H1 (cell line): ENCODE measurements around the gene CCT5. TPM values are rescaled to one million over a fixed set of nuclear protein-coding genes. Genes with fewer than 3 reads are reported as not detected.

Source experiments
- CTCF ChIA-PET: fragments of 300-600 bp; sonication (Branson Sonifier 250); formaldehyde crosslinking; loops from one replicate; lab custom pipeline; 2021; ENCODE audit not compliant: partially characterized antibody; lab: Charles Lee
- POLR2A ChIA-PET: fragments of 300-600 bp; sonication (Branson Sonifier 250); formaldehyde crosslinking; loops from one replicate; lab custom pipeline; 2021; ENCODE audit warnings: inconsistent platforms; ENCODE audit not compliant: partially characterized antibody; lab: Charles Lee
- DNase-seq, 2 experiments: peaks; one replicate each; pipeline versions ENCODE4 v3.0.0 to v3.0.0-alpha.2; 2010 to 2022; ENCODE audit warnings: low spot score in 2 of 2, low read depth in 1 of 2, mixed read lengths in 1 of 2
- FAIRE-seq: peaks from 2 replicates; lab custom pipeline; 2011; peaks lifted over from hg19 to GRCh38; lab: Jason Lieb, UNC
- H2AFZ ChIP-seq: 2 replicates; pipeline ENCODE4 v1.8.1; 2012; ENCODE audit warnings: low read length, inconsistent platforms
- H2AK5ac ChIP-seq: 2 replicates; pipeline ENCODE4 v1.6.1; 2013; ENCODE audit warnings: low read depth, low read length
- H2BK120ac ChIP-seq: replicated peaks from 2 replicates; pipeline ENCODE3; 2013; ENCODE audit warnings: low read depth, low read length, inconsistent platforms
- H2BK12ac ChIP-seq: 2 replicates; pipeline ENCODE4 v1.6.1; 2013; ENCODE audit warnings: low read depth, low read length
- H2BK15ac ChIP-seq: 2 replicates; pipeline ENCODE4 v1.6.1; 2013; ENCODE audit warnings: low read length
- H2BK20ac ChIP-seq: 2 replicates; pipeline ENCODE4 v1.6.1; 2013; ENCODE audit warnings: low read length
- H2BK5ac ChIP-seq: 2 replicates; pipeline ENCODE4 v1.6.1; 2013; ENCODE audit warnings: low read depth, low read length
- H3K14ac ChIP-seq: 2 replicates; pipeline ENCODE4 v1.6.1; 2013; ENCODE audit warnings: inconsistent platforms; ENCODE audit not compliant: insufficient read length
- H3K18ac ChIP-seq: 2 replicates; pipeline ENCODE4 v1.6.1; 2013; ENCODE audit warnings: low read length; ENCODE audit errors: extremely low read depth
- H3K23ac ChIP-seq: 2 replicates; pipeline ENCODE4 v1.6.1; 2013; ENCODE audit warnings: inconsistent platforms; ENCODE audit not compliant: insufficient read length
- H3K23me2 ChIP-seq: 2 replicates; pipeline ENCODE4 v1.6.1; 2013; ENCODE audit warnings: low read depth, low read length
- H3K27ac ChIP-seq: 2 replicates; pipeline ENCODE4 v1.6.1; 2011; ENCODE audit warnings: low read depth, low read length, inconsistent platforms
- H3K27me3 ChIP-seq, 4 experiments: replicated peaks in 1 of 4; 1 replicate in 1 of 4; 2 replicates in 3 of 4; pipeline versions ENCODE4 v1.6.1 to v1.8.1; 2011 to 2013; ENCODE audit warnings: low read length in 3 of 4, mild to moderate bottlenecking in 3 of 4, inconsistent platforms in 2 of 4, mixed read lengths in 2 of 4, moderate library complexity in 1 of 4; ENCODE audit not compliant: control insufficient read depth in 3 of 4, insufficient read depth in 3 of 4; ENCODE audit errors: extremely low read depth in 1 of 4
- H3K36me3 ChIP-seq, 4 experiments: 2 replicates each; pipeline versions ENCODE4 v1.6.1 to v1.8.1; 2011 to 2013; ENCODE audit warnings: mild to moderate bottlenecking in 4 of 4, low read length in 3 of 4, moderate library complexity in 2 of 4, control low read depth in 1 of 4, inconsistent platforms in 1 of 4; ENCODE audit not compliant: insufficient read depth in 4 of 4, control insufficient read depth in 2 of 4
- H3K4ac ChIP-seq: replicated peaks from 2 replicates; pipeline ENCODE3; 2013; ENCODE audit warnings: low read length, low read depth, mixed read lengths, inconsistent platforms; ENCODE audit not compliant: insufficient read length
- H3K4me1 ChIP-seq, 4 experiments: replicated peaks in 1 of 4; 1 replicate in 1 of 4; 2 replicates in 3 of 4; pipeline versions ENCODE4 v1.6.1 to v1.8.1; 2011 to 2013; ENCODE audit warnings: low read length in 3 of 4, inconsistent platforms in 2 of 4, mixed read lengths in 1 of 4; ENCODE audit not compliant: insufficient read depth in 4 of 4, control insufficient read depth in 3 of 4
- H3K4me2 ChIP-seq, 2 experiments: 2 replicates each; pipeline versions ENCODE4 v1.6.1 to v1.8.1; 2011 to 2013; ENCODE audit warnings: low read depth in 2 of 2, low read length in 2 of 2, control low read depth in 1 of 2, inconsistent platforms in 1 of 2, mild to moderate bottlenecking in 1 of 2; ENCODE audit not compliant: insufficient read depth in 1 of 2
- H3K4me3 ChIP-seq, 4 experiments: fragments of 200-600, 300-600 bp in 1 of 4; sonication (generic), shearing (Covaris generic), sonication (Bioruptor Twin) in 1 of 4; 2 replicates each; pipeline versions ENCODE4 v1.5.1 to v1.8.1; 2011 to 2016; ENCODE audit warnings: low read length in 4 of 4, low read depth in 3 of 4, control low read depth in 2 of 4, inconsistent platforms in 2 of 4, mild to moderate bottlenecking in 2 of 4, mixed read lengths in 1 of 4, moderate library complexity in 1 of 4; ENCODE audit not compliant: insufficient read depth in 2 of 4; ENCODE audit errors: extremely low read depth in 1 of 4
- H3K56ac ChIP-seq: replicated peaks from 2 replicates; pipeline ENCODE3; 2013; ENCODE audit warnings: low read depth, mild to moderate bottlenecking, mixed read lengths, low read length, inconsistent platforms; ENCODE audit not compliant: insufficient read length
- H3K79me1 ChIP-seq: 2 replicates; pipeline ENCODE4 v1.6.1; 2013; ENCODE audit warnings: low read depth, low read length, control low read depth
- H3K79me2 ChIP-seq, 2 experiments: 2 replicates each; pipeline versions ENCODE4 v1.6.1 to v1.8.1; 2012 to 2013; ENCODE audit warnings: low read length in 2 of 2, mild to moderate bottlenecking in 2 of 2, inconsistent platforms in 1 of 2; ENCODE audit not compliant: insufficient read depth in 2 of 2, control insufficient read depth in 1 of 2
- H3K9ac ChIP-seq, 4 experiments: replicated peaks in 1 of 4; 1 replicate in 1 of 4; 2 replicates in 3 of 4; pipeline versions ENCODE4 v1.6.1 to v1.8.1; 2011 to 2013; ENCODE audit warnings: low read depth in 3 of 4, low read length in 3 of 4, control low read depth in 2 of 4, mild to moderate bottlenecking in 2 of 4, moderate library complexity in 2 of 4, inconsistent platforms in 1 of 4; ENCODE audit errors: extremely low read depth in 1 of 4
- H3K9me3 ChIP-seq, 2 experiments: 2 replicates each; pipeline versions ENCODE4 v1.6.1 to v1.8.1; 2012 to 2013; ENCODE audit warnings: mild to moderate bottlenecking in 2 of 2, moderate library complexity in 2 of 2, control low read depth in 1 of 2, inconsistent platforms in 1 of 2, low read depth in 1 of 2, low read length in 1 of 2, mixed read lengths in 1 of 2; ENCODE audit not compliant: insufficient read depth in 2 of 2
- H4K20me1 ChIP-seq, 2 experiments: replicated peaks in 1 of 2; 2 replicates each; pipeline versions ENCODE3 to v1.8.1; 2011 to 2013; ENCODE audit warnings: inconsistent platforms in 2 of 2, low read length in 2 of 2, mild to moderate bottlenecking in 1 of 2; ENCODE audit not compliant: insufficient read depth in 2 of 2, control insufficient read depth in 1 of 2
- H4K5ac ChIP-seq: 2 replicates; pipeline ENCODE4 v1.6.1; 2013; ENCODE audit warnings: low read length, low read depth, mixed read lengths, inconsistent platforms; ENCODE audit not compliant: insufficient read length
- H4K8ac ChIP-seq: 2 replicates; pipeline ENCODE4 v1.8.0; 2013; ENCODE audit warnings: mild to moderate bottlenecking, moderate library complexity, low read length, inconsistent platforms; ENCODE audit not compliant: insufficient read depth; ENCODE audit errors: extremely low read depth
- H4K91ac ChIP-seq: replicated peaks from 2 replicates; pipeline ENCODE3; 2013; ENCODE audit warnings: low read length, mixed read lengths, inconsistent platforms; ENCODE audit not compliant: insufficient read length
- FOSL1 ChIP-seq: IDR thresholded peaks from 2 replicates; pipeline ENCODE4 v1.6.1; 2011; ENCODE audit warnings: mild to moderate bottlenecking, low read depth, low read length, moderate library complexity; ENCODE audit not compliant: insufficient read depth
- SIN3A ChIP-seq, 2 experiments: IDR thresholded peaks in 1 of 2; conservative IDR thresholded peaks in 1 of 2; 2 replicates each; pipeline ENCODE4 v1.6.1; 2011 to 2012; ENCODE audit warnings: low read length in 2 of 2, improper control_type of control experiment in 1 of 2, low read depth in 1 of 2, mild to moderate bottlenecking in 1 of 2
- SP1 ChIP-seq: IDR thresholded peaks from 2 replicates; pipeline ENCODE4 v1.6.1; 2011; ENCODE audit warnings: low read depth, low read length
- TAF1 ChIP-seq: IDR thresholded peaks from 2 replicates; pipeline ENCODE4 v1.6.1; 2011; ENCODE audit warnings: mild to moderate bottlenecking, low read depth, low read length
- TAF7 ChIP-seq: optimal IDR thresholded peaks from 2 replicates; pipeline ENCODE3; 2011; ENCODE audit warnings: low read depth, mild to moderate bottlenecking, inconsistent platforms, low read length, moderate library complexity, borderline replicate concordance
- TEAD4 ChIP-seq: IDR thresholded peaks from 2 replicates; pipeline ENCODE4 v1.6.1; 2012; ENCODE audit warnings: low read depth, low read length, inconsistent platforms, mixed read lengths
- WGBS, 2 experiments: shearing (Covaris generic) in 1 of 2; methylation state at CpG; one replicate each; pipeline versions ENCODE4 v1.1.6 to v1.1.7; 2013 to 2015; ENCODE audit warnings: low lambda C conversion rate in 2 of 2, mixed read lengths in 2 of 2, inconsistent platforms in 1 of 2, low coverage in 1 of 2, missing lambda C conversion rate in 1 of 2; ENCODE audit not compliant: insufficient replicate concordance in 2 of 2, insufficient coverage in 1 of 2, insufficient read length in 1 of 2; ENCODE audit errors: extremely low coverage in 1 of 2, missing lambda C conversion rate in 1 of 2; 5-methylcytosine and 5-hydroxymethylcytosine counted together
- polyA plus RNA-seq, 7 experiments: library from polyadenylated mRNA; depleted of rRNA in 3 of 7; stranded (reverse) in 5 of 7; unstranded in 2 of 7; fragments of >200 nt in 5 of 7; fragments of 200-250 nt in 2 of 7; gene quantifications; 1 replicate in 5 of 7; 2 replicates in 1 of 7; 4 replicates in 1 of 7; pipeline versions ENCODE4 v1.2.1 to v1.2.3, GENCODE V29; 2011 to 2013; ENCODE audit warnings: missing spikeins in 2 of 7, mixed read lengths in 2 of 7
- total RNA-seq: library from RNA; stranded (reverse); fragmentation: NEBNext Ultra II Directional; extraction: Animal tissue kit (Norgen Biotek cat#: 25700); gene quantifications from 2 replicates; pipeline ENCODE4 v1.2.1, GENCODE V29; 2021

The CCT5 gene
- total and polyA plus RNA-seq, 2 of the 8 experiments (the other 6 are each of a cell fraction or from before 2014, with no cell fraction given): 425 to 549 TPM

GRCh38 chr5:10275460-10275859 is 25.4 kb downstream of the CCT5 start:
- Histone ChIP-seq H3K18ac (no peak overlapping the region), H3K79me1 (no peaks in the 10 kb centered on the region), H2AFZ (no peak overlapping the region), H3K56ac (no peak overlapping the region), H2BK12ac (no peak overlapping the region), H3K4me1 (peaks cover 2 to 10% (median 4%) of the 10 kb centered on the region in 4 experiments; a peak in 6 of 7 replicates), H4K91ac (no peak overlapping the region), H2BK5ac (peak overlapping the region; percentile 47; the same call in 1 of the 2 replicates), H3K9ac (no peak overlapping the region), H3K79me2 (no peaks in the 10 kb centered on the region), H2BK15ac (peak overlapping the region; percentile 18; the same call in 1 of the 2 replicates), H3K36me3 (no peaks in the 10 kb centered on the region), H3K27me3 (no peaks in the 10 kb centered on the region), H3K14ac (no peak overlapping the region), H3K4me3 (no peak overlapping the region), H3K9me3 (no peaks in the 10 kb centered on the region), H2BK20ac (no peak overlapping the region), H4K5ac (no peak overlapping the region), H4K8ac (no peak overlapping the region; the same call in 1 of the 2 replicates), H3K4me2 (peak overlapping the region in 1 of 2 experiments; percentile 4; a peak in 1 of 4 replicates), H3K27ac (no peak overlapping the region), H2AK5ac (no peak overlapping the region), H3K23me2 (no peaks in the 10 kb centered on the region; the same call in 1 of the 2 replicates), H3K23ac (no peak overlapping the region), H3K4ac (no peak overlapping the region), H2BK120ac (no peak overlapping the region), H4K20me1 (no peaks in the 10 kb centered on the region)
- WGBS, 2 experiments: 74% methylated on average over 10 of the region's 10 CpGs; no CpG with 5 or more reads in 1 of the 2 experiments
- TF ChIP-seq SP1: 0 out of 2 replicates have a peak, but pooled peaks have one; percentile 24
- no peak for TF ChIP-seq TAF1
- TF ChIP-seq FOSL1: no peak
- no peak for TF ChIP-seq TAF7
- peak; percentile 52 for TF ChIP-seq TEAD4
- no peak for TF ChIP-seq SIN3A (conservative IDR thresholded peaks at IDR 0.05 in 1 of 2, IDR thresholded peaks at IDR 0.05 in 1 of 2; ENCODE audit: low read depth in 1 of 2, low read length in 2 of 2)
- POLR2A ChIA-PET: interaction anchor here (0.8 to 2.4 kb wide), 6 partner anchors 10 to 78 kb away, joined by 3 to 6 read pairs (median 4); partner anchors contain the start of gene MARCHF6
- FAIRE-seq (no peak), DNase-seq (no peak)
- CTCF ChIA-PET: interaction anchor here (0.9 to 1.6 kb wide), 3 partner anchors 9 to 29 kb away, joined by 3 to 6 read pairs (median 3); no protein-coding TSS in a partner anchor
